GM18907 (cell line): ENCODE results near the gene BPIFB1.

Experiments
- ATAC-seq: cut with Tn5 transposase; IDR thresholded peaks from one replicate; pipeline ENCODE4 v1.9.1; 2021; ENCODE audit warnings: mild to moderate bottlenecking, moderate library complexity; ENCODE audit not compliant: unreplicated experiment

BPIFB1 gene

GRCh38 chr20:33282991-33283555 lies at the start of gene BPIFB1:
BPIFB1 (plus strand) TSS chr20:33283214; CDS start chr20:33286074, 2,860 bp downstream.
- ATAC-seq: no peak

GRCh38 chr20:33234050-33234449 lies 49.0 kb upstream of the BPIFB1 start:
- no peak for ATAC-seq

- no peak for ATAC-seq
Measured at GRCh38 chr20:33235696-33236095, 47.3 kb upstream of the BPIFB1 start, which contains the start of gene BPIFA1. BPIFA1 (plus strand) TSS chr20:33235996; CDS start chr20:33237712, 1,716 bp downstream.

GRCh38 chr20:33236351-33236750 lies 46.7 kb upstream of the BPIFB1 start:
- no peak for ATAC-seq

DNA sequence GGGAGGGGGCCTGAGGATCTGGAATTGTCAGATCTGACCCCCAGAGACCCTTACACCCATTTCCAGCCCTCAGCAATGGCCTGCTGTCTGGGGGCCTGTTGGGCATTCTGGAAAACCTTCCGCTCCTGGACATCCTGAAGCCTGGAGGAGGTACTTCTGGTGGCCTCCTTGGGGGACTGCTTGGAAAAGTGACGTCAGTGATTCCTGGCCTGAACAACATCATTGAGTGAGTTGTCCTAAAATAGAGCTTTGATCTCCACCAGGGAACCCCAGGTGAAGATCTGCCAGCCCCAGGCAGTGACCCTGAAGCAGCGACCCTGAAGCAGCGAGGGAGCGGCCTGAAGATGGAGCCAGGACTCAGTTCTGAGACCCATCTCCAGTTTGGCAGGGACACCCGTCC lies 45.0 kb upstream of the BPIFB1 start:
- no peak for ATAC-seq

DNA sequence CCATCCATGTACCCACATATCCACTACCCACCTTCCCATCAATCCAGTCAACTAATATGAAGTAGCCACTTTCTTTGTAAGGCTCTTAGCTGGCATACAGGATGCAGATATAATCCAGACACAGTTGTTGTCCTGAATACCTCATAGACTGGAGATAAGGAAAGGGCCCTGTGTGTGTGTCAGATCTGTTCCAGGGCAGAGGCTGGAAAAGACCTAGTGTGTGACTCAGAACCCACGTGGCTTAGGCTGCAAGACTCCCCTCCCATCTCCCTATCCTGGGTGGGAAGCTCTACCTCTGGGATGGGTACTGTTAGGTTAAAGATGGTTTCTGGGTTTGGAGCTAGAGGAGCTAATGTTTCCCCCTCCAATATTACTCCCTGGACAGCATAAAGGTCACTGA lies 43.6 kb upstream of the BPIFB1 start:
- ATAC-seq: no peak

DNA sequence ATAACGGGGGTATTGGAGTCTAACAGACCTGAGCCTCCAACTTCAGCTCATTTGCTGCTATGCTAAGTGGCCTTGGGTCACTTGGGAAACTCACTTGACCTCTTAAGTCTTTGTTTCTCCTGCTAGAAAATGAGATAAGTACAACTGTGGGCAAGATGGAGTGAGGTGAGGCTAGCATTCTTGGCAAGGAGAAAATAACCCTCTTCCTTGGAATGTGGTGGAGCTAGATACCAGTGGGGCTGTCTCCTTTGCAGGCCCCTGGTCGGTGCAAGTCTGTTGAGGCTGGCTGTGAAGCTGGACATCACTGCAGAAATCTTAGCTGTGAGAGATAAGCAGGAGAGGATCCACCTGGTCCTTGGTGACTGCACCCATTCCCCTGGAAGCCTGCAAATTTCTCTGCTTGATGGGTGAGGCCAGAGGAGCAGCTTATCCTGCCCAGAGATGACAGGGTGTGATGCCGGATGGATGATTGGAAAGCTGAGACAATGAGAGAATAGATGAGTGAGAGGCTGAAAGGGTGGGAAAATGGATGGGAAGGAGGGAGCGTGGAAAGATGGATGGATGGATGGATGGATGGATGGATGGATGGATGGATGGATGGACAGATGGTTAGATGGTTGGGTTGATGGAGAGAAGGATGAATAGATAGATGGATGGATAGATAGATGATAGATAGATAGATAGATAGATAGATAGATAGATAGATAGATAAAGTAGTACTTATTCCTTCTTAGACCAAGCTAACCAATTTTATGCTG lies 42.9 kb upstream of the BPIFB1 start:
- no peak for ATAC-seq

DNA sequence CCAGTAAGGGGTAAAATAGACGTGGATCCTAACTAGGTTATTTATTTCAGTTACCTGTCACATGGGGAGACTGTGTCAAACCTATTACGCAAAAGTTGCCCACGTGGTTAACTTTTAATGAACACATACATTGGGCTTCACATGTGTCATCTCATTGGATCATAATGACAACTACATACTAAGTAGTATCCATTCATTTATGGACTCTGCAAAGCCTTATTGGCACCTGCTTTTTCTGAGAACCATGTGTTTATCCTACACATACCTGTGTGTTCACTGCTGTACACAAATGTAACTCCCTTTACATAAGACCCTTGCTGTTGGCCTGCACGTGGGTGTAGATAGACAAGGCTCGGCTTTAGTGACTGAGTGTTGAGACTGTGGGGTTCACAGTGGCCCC lies 42.1 kb upstream of the BPIFB1 start:
- no peak for ATAC-seq

- ATAC-seq: no peak
Measured at GRCh38 chr20:33242319-33243100, 40.5 kb upstream of the BPIFB1 start.

GRCh38 chr20:33246077-33246476 lies 36.9 kb upstream of the BPIFB1 start:
- no peak for ATAC-seq

GRCh38 chr20:33249456-33249855 lies 33.6 kb upstream of the BPIFB1 start:
- no peak for ATAC-seq

GRCh38 chr20:33250666-33251065 lies 32.3 kb upstream of the BPIFB1 start:
- ATAC-seq: no peak

DNA sequence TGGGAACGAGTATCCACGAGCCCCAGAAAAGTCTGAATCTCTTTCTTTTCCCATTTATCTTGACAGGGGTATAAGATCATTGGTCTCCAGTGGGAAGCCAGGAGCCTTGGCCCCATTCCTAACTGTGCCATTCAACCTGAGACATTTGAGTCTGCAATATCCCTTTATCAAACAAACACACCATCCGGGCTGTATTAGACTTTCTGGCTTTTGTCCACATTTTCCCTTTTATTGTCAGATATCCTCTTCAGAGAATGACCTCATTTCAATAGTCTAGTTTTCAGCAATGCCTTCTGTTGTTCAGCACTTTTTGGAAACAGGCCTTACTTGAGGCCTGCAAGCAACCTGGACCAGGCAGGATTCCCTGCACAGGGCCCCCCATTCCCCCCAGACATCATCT lies 31.5 kb upstream of the BPIFB1 start:
- ATAC-seq: no peak

DNA sequence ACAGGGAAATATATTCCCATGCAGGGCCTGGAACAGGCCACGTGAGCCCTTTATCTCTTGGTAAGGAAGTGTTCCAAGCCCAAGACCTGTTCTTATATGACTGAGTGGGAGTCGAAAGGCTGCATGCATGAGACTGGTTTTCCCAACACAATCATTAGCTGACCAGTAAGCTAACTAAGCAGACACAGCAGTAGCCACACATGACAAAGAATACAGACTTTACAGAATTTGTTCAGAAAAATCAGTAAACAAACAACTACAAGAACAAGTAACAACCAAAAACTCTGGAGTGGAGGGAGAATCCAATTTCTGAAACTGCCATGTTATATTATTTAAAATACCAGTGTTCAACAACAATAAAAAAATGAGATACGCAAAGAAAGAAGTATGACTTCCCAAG lies 30.6 kb upstream of the BPIFB1 start:
- no peak for ATAC-seq

DNA sequence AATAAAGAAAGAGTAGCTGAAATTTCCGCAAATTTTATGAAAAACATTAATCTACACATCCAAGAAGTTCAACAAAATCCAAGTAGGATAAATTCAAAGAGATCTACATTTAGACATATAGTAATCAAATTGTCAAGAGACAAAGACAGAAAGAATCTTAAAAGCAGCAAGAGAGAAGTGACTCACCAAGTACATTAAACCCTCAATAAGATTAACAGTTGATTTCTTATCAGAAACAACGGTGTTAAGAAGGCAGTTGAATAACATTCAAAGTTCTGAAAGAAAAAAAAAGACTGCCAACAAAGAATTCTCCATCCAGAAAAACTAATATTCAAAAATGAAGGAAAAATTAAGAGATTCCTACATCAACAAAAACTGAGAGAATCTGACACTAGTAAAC lies 28.0 kb upstream of the BPIFB1 start:
- ATAC-seq: no peak

GRCh38 chr20:33257237-33257636 lies 25.8 kb upstream of the BPIFB1 start:
- ATAC-seq: no peak

DNA sequence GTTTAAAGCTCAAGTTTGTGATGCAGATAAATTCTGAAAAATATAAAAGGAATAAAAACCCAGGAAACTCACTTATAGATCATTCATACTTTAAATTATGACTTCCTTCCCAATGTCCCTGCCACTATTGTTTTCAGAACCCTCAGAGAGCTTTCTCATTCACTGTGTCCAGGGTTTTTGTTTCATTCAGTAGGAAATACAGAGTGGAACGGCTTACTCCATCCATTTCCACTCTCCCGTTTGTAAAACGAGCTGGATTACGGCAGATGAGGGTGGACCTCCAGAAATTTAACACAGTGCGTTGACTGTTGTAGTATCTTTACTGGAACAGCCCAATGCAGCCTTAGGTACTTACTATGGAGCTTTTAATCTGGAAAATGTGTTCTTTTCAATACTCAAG lies 23.6 kb upstream of the BPIFB1 start:
- no peak for ATAC-seq

GRCh38 chr20:33261465-33261864 lies 21.5 kb upstream of the BPIFB1 start:
- ATAC-seq: no peak

- ATAC-seq: no peak
Measured at GRCh38 chr20:33262658-33263065, 20.4 kb upstream of the BPIFB1 start.

- no peak for ATAC-seq
Measured at GRCh38 chr20:33263784-33264183, 19.2 kb upstream of the BPIFB1 start.

DNA sequence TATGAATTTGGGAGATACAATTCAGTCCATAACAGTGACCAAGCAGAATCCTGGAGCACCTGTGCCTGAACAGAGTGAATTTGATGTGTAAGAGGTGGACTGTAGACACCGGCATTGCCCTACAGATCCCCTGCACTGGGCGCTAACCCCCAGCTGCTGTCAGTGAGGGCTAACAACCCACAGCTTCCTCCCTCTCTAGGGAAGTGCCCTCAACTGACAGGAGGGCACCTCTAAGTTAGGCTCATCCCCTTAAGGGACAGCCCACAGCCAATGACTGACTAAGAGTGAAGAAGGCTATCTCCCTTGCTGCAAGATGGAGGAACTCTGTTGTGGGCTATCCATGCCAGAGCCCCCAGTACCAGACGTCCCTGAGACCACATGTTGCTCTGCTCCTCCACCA lies 15.3 kb upstream of the BPIFB1 start:
- ATAC-seq: no peak
